RKO (cell line): Measurements from ENCODE around the gene LYVE1.
"Not testable (repeated sequence)": the region's sequence is repeated elsewhere in the genome, so short reads cannot be mapped to it uniquely, and the experiment has no call there.

Experiments used
- DNase-seq: peaks from one replicate; pipeline ENCODE4 v3.0.0-alpha.2; 2016; ENCODE audit warnings: low spot score

Gene LYVE1, protein sequence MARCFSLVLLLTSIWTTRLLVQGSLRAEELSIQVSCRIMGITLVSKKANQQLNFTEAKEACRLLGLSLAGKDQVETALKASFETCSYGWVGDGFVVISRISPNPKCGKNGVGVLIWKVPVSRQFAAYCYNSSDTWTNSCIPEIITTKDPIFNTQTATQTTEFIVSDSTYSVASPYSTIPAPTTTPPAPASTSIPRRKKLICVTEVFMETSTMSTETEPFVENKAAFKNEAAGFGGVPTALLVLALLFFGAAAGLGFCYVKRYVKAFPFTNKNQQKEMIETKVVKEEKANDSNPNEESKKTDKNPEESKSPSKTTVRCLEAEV

DNA sequence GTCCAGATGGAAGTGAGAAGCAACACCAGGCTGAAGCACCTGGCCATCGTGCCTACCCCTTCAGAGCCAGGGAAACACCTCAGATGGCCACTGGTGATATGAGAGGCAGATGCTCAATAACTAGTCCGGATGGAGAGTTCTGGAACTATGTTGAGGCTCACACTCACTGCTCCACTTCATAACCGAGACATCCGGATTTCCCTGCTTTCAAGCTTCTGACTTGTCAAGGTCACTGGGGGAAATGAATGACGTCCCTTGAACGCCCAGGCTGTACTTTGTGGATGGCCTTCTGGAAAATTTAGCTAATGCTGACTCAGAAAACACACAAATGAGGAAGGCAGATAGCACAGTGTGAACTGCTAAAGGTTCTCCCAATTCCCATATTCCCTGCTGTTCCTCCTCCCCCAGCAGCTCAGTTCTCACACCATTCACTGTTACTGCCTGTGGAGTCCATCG lies at the start of gene LYVE1:
Gene LYVE1, minus strand, starts transcription at position 180 of the 456 bp plus-strand sequence. Its CDS starts 133 bp downstream, at position 47.
- no peak for DNase-seq

- no peak for DNase-seq
Observed at GRCh38 chr11:10617551-10617950, 49.1 kb upstream of the LYVE1 start.

GRCh38 chr11:10611979-10612862 lies 43.8 kb upstream of the LYVE1 start:
- DNase-seq, result no peak

GRCh38 chr11:10609636-10610035 lies 41.2 kb upstream of the LYVE1 start:
- DNase-seq, result no peak

DNA sequence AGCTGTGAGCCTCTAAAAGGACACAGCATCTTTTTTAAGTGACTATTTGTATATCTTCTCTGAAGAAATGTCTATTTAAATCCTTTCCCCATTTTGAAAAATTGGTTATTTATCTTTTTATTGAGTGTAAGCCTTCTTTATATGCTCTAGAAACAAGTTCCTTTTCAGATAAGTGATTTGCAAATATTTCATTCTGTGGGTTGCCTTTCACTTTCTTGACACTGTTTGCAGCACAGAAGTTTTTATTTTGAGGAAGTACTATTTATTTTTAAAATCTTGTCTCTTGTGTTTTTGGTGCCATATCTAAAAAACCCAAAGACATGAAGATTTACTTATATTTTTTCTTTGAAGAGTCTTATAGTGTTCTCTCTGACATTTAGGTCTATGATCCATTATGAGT lies 40.1 kb upstream of the LYVE1 start:
- DNase-seq, result no peak

- no peak for DNase-seq
Observed at GRCh38 chr11:10607462-10608132, 39.1 kb upstream of the LYVE1 start.

GRCh38 chr11:10606536-10607208 lies 38.2 kb upstream of the LYVE1 start:
- no peak for DNase-seq

DNA sequence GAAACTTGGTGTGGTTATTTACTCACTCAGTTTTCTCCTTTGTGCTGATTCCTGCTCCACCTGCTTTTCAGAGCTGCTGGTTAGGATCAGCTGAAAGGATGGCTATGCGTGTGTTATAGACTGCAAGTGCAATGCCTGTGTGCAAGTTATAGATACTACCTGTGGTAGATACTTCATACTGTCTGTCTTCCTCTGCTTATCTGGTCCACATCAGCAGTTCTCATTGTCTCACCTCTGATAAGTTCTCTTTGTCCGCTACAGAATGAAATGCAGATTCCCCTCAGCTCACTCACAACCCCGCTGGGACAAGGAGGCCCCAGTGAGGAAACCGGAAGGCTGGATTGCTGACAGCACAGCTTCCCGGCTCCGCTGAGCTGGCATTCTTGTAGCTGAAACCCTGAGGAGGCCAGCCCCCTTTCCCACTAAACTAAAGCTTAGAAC lies 37.5 kb upstream of the LYVE1 start:
- no peak for DNase-seq

- no peak for DNase-seq
Observed at GRCh38 chr11:10604798-10605197, 36.3 kb upstream of the LYVE1 start.

DNA sequence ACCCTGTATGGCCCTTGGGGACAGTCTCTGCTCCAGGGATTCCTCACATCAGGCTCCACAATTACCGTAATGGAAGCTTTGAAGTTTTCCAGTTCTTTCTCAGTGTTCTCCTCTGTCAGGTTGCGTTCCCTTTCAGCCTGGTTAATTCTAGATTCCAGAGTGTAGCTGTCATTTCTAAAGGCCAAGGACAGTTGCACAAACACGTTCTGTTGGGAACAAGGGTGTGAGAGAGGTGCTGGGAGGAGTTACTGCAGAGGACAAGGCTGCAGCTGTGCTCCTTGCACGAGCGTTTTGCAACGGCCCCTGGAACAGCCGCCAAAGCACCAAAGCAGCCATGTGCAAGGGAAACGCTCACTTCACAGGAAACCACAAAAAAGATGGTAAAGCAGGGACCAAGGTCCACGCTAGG lies 35.9 kb upstream of the LYVE1 start:
- DNase-seq, result no peak

DNA sequence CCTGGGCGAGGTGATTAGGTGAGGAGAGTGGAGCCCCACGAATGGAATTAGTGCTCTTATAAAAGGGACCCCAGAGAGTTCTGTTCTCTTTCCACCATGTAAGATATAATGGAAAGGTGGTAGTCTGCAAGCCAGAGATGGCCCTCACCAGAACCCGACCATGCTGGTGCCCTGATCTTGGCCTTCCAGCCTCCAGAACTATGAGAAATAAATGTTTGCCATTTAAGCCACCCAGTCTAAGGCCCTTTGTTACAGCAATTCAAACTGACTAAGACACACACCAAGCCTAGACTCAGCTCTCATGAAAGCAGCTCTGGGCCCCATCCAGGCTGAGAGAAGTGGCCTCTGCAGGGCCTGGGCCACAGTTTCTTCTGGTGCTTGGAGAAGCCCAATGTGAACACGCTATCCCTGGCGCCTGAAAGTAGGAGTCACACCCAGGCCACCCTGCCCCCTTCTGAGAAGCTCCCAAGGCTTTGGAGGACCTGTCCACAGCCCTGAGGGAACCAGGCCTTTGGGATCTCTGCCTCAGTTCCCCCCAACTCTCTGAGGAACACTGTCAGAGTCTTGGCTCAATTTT lies 35.3 kb upstream of the LYVE1 start:
- DNase-seq, result no peak

DNA sequence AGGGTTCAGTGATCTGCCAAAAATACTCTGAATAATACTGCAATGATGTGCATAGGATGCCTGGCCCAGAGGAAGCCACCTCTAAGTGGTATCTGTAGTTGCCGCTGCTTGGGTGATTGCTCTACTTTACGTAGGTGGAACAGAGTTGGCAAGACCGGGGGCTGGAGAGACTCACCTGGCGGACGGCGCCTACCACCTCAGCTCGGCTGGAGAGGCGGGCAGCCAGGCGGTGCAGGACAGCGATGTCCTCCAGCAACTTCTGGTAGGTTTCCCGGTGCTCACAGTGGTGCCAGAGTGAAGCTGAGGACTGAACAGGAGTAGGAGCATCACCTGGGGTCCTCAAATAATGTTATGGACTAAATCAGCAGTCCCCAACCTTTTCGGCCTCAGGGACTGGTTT lies 34.5 kb upstream of the LYVE1 start:
- DNase-seq, result no peak

DNA sequence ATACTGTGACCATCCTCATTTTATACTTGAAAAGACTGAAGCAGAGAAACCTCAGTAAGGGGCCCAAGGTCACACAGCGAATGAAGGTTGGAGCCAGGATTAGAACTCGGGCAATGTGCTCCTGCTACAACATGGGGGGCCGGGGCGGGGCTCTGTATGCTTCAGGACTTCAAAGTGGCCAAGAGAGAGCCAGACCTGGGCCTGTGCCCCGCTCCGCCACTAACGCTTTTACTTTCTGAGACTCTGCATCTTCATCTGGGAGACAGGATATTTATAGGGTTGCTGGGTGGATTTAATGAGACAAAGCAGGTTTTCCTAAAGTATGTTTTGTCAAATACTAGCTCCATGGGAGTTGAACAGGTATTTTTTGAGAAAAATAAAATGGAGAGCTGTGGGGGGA lies 33.9 kb upstream of the LYVE1 start:
- no peak for DNase-seq

DNA sequence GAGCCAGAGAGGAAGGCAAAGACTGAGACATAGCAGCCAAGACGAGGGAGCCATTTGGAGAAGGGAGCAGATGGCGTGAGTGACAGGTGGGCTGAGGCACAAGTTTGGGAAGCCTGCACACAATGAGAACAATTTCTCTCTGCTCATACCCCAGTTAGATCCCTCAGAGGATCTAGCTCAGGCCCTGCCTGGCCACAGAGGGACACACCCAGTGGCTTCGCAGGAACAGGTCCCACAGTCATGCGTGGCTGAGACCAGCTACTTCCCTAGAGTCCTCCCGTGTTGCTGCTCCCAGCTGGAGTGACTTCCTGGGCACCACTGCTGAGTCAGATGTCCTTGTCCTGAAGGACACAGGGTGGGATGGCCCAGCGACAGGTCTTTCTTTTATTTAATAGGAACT lies 33.4 kb upstream of the LYVE1 start:
- no peak for DNase-seq

DNA sequence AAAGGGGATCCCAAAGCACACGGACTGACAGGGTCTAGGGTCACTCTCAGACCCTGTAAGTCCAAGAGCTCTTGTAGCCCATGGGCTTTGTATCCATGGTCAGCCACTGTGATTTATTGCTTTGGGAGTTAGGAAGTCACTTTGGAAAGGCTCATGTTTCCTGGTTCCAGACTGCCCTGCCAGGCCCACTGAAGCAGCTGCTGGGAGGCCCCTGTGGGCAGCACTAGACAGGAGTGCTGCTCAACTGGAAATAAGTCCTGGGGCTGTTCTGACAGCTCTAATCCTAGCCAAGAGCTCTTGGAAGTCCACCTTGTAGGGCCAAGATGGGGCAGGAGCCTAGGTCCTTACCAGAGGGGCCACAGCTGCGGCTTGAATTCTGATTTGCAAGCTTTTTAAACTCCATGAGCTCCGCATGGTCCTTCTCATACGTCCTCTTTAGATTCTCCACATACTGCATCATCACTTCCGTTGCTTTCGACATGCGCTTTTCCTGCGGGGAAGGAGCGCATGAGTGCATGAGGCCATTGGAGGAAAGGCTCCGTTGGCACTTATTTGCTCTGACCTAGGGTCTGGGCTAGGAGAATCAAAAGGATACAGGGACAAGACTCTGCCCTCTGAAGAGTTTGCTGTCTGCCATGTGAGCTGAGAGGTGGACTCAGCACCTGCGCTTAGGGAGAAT lies 32.2 kb upstream of the LYVE1 start:
- DNase-seq, result no peak

DNA sequence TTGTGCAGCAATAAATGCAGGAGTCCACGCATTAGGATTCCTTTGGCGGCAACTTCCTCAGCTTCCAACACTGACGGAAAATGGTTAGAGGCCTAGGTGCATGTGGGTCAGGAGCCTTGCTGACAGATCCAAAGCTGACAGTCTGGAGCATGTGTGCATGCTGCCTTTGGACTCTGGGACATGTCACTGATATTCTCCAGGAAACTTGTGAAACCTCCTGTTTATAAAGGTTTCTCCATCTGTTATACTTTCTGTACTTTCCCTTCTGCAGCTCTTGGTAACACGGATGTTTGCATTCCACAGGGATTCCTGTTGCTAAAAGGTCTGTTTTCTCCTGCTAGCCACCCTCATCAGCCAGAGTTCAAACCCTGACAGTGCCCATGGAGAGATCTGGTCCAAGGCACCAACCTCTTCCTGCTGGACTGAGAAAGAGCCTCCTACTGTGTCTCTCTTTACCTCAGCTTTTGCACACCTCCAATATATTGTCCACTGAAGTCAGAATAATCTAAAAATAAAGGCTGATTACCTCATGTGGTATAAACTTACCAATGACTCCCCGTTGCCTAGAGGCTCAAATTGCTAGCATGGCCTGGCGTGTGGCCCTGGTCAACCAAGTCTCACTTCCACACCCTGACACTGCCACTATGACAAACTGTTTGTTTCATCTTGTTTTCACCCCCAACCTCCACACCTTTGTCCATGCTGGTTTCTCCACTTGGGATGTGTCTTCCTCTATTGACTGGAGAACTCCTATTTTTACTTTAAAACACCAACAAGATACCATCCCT lies 31.1 kb upstream of the LYVE1 start:
- DNase-seq, result no peak

DNA sequence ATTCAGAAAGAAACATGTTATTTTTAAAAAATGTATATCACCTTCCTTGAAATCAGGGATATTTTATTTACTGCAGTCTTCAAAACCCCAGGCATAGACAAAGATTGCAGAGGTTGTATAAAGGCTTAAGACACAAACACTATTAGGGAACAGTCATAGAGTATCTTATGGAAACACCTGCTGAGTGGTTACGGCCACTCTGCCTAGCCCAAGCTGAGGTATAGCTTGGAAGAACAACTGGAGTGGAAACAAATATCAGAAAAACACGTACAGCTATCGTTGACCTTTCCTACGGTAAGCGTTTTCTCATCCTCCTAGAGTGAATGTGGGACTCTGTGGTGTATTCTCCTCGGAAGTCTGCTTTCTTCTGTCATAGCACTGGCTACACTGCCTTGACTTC lies 30.4 kb upstream of the LYVE1 start:
- DNase-seq, result no peak

DNA sequence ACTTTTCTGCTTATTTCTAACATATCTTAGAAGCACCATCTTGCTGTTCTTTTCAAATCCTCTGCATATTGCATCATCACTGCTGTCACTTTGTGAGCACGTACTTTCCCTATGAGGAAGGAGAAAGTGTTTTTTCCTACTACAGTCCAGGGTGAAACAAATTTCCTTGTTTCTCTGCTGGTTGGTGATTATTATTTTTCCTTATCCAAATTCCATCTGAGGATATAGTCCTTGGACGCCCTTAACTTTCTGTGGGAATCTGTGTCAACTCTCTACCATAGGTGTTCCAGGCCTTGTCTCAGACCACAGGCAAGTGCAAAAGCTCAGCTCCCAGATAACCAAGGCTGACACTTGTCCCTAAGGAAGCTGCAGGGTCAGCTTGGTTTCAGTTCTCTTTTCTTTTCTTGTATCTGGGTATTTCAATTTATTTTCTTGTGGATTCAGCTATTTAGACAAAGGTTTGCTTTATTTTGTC lies 29.4 kb upstream of the LYVE1 start:
- DNase-seq, result no peak

- DNase-seq, result not testable (repeated sequence)
Observed at GRCh38 chr11:10595840-10596239, 27.4 kb upstream of the LYVE1 start.

DNA sequence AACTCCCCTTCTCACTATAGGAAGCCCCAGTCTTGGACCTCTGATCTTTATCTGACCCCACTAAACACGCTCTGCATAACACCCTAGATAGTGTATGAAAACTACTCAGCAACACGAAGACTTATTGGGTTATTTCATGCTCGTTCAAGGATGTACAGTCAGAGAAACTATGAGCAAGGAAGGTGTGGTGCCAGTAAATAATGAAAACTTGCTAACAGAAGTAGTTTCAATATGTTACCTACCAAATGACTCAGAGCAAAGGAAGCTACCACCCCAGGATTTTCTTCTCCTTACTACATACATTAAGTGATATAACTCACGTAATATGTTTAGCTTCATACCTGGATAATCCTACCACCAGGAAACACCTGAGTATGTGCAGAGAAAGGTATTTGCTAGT lies 25.9 kb upstream of the LYVE1 start:
- DNase-seq, result no peak
